GM12874 (cell line): ENCODE results near the gene PLEKHS1.

Source experiments
- TF ChIP-seq, protein P1 (sequence below): IDR thresholded peaks from 2 replicates; pipeline ENCODE4 v1.5.1; 2011; ENCODE audit warnings: low read depth, mild to moderate bottlenecking, control low read depth, low read length, moderate library complexity; ENCODE audit not compliant: insufficient read depth

Gene PLEKHS1

DNA sequence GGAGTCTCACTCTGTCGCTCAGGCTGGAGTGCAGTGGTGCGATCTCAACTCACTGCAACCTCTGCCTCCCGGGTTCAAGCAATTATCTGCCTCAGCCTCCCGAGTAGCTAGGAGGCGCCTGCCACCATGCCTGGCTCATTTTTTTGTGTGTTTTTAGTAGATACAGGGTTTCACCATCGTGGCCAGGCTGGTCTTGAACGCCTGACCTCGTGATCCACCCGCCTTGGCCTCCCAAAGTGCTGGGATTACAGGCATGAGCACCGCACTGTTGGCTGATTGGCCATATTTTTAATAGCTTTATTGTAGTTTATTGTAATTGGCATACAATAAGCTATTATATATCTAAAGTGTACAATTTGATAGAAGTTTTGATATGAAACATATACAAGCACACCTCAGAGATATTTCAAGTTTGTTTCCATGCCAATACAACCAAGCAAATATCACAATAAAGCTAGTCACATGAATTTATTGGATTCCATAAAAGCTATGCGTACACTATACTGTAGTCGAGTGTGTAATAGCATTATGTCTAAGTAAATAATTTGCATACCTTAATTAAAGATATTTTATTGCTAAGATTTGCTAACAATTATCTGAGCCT is 5.6 kb downstream of the PLEKHS1 start:
- TF ChIP-seq, protein P1, sequence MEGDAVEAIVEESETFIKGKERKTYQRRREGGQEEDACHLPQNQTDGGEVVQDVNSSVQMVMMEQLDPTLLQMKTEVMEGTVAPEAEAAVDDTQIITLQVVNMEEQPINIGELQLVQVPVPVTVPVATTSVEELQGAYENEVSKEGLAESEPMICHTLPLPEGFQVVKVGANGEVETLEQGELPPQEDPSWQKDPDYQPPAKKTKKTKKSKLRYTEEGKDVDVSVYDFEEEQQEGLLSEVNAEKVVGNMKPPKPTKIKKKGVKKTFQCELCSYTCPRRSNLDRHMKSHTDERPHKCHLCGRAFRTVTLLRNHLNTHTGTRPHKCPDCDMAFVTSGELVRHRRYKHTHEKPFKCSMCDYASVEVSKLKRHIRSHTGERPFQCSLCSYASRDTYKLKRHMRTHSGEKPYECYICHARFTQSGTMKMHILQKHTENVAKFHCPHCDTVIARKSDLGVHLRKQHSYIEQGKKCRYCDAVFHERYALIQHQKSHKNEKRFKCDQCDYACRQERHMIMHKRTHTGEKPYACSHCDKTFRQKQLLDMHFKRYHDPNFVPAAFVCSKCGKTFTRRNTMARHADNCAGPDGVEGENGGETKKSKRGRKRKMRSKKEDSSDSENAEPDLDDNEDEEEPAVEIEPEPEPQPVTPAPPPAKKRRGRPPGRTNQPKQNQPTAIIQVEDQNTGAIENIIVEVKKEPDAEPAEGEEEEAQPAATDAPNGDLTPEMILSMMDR = no peak

DNA sequence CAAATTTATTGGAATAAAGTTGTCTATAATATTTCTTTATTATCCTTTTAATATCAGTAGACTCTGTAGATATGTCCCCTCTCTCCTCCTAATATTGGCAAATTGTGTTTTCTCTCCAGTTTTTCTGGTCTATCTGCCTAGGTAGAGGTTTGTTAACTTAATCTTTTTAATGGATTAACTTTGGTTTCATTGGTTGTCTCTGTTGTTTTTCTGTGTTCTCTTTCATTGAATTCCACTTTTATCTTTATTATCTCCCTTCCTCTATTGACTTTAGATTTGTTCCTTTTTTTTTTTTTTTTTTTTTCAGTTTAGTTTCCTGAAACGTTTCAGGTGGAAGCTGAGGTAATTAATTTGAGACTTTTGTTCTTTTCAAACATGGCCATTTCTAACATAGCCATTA is 10.6 kb downstream of the PLEKHS1 start:
- TF ChIP-seq, protein P1 = no peak

DNA sequence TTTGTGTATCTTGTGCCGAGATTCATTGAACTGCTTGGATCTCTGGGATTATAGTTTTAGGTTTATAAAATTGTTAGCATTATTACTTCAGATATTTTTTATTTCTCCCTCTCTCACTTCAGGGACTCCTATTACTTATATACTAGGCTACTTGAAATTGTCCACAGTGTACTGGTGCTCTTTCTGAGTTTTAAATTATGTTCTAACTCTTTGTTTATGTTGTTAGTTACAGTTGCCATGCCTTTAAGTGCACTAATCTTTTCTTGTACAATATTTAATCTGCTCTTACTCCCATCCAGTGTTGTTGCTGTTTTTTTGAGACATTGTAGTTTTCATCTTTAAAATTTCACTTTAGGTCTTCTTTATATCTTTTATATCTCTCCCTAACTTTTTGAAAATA is 13.1 kb downstream of the PLEKHS1 start:
- TF ChIP-seq, protein P1 = no peak

DNA sequence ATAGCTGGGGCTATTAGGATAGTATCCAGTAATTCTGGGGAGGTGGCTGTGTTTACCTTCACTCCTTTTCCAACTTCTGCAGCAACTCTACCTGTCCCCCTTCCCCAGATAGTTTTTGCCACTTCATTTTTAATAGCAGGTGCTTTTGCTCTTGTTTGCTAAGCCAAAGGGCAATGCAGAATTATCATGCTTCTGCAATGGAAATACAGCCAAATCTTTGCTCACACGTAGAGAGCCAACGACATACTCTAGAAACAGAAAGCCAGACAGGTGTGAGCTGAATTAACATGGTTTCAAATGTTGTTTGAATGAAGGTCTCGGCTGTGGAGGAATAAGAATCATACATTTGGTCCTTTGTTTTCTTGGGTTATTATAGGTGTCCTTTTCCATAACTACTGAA is 14.4 kb downstream of the PLEKHS1 start:
- TF ChIP-seq, protein P1 = no peak

DNA sequence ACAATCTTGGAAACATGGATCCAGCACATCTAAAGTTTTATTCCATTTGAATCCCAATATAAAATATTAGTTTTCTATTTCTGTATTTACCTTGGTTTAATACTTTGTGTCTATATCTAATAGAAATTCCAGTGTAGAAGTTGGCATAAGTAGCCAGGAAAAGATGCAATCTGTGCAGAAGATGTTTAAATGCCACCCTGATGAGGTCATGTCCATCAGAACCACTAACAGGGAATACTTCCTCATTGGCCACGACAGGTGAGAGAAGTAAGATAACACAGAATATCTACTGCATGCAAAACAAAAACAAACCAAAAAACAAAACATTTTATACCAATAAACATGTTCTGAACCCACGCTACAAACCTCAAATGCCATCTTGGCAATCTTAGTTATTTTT is 15.7 kb downstream of the PLEKHS1 start:
- TF ChIP-seq, protein P1 = no peak

DNA sequence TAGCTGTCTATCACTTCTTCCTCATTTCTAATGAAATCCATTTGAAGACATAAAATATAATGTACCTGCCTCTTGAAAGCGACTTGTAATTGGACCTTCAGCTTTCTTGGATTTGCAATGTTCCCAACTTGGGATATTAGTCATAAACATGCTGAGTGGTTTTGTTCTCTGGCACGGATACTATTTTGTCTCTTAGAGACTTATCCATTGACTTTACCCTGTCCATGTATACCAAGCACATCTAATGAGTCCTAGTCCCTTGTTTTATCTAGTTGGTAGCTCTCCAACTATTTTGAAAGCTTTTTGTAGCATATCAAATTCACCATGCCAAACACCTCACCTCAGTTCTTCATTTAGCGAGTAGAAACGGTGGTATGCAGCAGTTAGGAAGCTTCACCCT is 18.9 kb downstream of the PLEKHS1 start:
- TF ChIP-seq, protein P1 = no peak

DNA sequence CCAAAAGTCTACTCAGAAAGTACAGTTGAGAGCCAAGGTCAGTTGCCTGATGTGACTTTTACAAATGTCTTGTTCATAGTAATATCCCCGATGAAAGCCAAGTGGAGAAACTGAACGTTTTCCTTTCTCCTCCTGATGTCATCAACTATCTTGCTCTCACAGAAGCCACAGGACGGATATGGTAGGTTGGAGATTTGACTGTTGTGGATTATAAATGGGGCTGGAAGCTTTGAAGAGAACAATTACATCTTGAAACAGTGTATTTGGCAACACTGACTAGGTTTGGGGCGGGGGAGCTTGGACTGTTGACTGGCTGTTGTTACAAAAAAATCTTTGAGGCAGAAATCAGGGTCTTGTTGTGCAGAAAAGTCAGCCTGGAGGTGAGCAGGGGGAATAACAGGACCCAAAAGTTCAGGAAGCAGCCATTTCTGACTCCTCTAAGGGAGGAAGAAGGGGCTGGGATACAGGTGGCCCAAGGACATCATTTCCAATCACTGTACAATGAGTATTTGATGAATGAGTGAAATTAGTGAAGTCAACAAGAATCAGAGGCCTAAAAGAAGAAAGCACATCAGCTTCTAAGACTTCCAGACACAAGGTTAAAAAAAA is 24.3 kb downstream of the PLEKHS1 start:
- TF ChIP-seq, protein P1 = no peak
